Activated T-cell treated with anti-CD3 and anti-CD28 coated beads for 24 hours (primary cell): ENCODE results near the gene NOLC1.

Experiments
- DNase-seq: peaks from one replicate; pipeline ENCODE4 v3.0.0-alpha.2; 2020; ENCODE audit warnings: low read depth

NOLC1 gene

DNA sequence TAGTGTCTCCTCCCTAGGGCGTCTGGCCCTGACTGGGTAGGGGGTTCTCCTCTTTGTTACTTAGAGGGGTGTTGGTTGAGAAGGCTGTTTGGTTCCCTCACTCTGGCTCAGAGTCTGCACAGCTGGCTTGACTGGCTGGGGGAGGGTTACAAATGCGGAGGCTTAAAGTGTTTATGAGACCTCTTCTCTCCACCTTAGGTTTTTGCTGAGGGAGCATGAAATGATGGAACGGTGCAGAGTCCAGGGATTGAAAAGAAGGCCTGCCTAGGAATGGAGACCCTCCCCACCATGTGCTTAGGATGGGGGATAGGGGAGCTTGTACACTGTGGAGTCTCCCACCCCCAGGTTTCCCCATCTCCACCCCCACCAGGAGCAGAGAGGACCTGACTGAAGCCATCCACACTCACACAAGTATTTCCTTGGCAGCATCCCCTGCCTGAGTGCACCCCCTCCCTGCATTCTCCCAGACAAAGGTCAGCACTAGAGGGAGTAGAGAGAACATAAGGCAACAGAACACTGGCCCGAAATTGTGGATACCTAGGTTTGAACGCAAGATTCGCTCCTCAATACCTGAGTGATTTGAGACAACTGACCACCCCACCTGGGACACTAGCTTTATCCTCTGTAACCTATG, 30.3 kb upstream of the NOLC1 start:
- DNase-seq: no peak

DNA sequence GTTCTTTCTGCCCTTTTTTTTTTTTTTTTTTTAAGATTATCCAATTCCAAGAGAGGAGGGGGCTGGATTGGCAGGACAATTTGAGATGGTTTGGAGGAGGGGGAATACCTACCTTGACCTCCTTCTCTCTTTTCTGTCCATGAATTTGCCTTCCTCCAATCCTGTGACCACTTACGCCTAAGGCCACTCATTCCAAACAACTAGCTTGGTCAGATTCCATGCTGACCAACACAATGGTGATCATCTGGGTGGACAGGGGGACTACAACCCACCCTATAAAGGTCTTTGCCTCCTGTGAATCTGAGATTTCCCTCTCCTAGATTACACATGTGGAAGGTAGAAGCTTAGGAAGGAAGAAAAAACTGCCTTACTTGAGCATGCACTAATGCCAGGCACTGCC, 29.7 kb upstream of the NOLC1 start:
- no peak for DNase-seq

DNA sequence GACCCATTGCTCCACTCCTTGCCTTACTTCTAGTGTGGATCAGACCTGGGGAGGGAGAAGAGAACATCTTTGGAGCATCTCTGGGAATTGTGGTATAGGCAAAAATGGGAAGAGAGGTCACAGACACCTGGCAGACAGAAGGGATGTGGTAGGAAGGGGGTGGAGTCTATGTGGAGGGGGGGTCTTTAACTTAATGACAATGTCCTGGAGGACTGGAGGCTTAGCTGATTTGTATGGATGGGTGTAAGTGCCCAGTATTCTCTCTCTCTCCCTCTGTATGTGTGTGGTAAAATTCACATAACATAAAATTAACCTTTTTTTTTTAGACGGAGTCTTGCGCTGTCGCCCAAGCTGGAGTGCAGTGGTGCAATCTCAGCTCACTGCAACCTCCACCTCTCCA, 29.0 kb upstream of the NOLC1 start:
- no peak for DNase-seq

DNA sequence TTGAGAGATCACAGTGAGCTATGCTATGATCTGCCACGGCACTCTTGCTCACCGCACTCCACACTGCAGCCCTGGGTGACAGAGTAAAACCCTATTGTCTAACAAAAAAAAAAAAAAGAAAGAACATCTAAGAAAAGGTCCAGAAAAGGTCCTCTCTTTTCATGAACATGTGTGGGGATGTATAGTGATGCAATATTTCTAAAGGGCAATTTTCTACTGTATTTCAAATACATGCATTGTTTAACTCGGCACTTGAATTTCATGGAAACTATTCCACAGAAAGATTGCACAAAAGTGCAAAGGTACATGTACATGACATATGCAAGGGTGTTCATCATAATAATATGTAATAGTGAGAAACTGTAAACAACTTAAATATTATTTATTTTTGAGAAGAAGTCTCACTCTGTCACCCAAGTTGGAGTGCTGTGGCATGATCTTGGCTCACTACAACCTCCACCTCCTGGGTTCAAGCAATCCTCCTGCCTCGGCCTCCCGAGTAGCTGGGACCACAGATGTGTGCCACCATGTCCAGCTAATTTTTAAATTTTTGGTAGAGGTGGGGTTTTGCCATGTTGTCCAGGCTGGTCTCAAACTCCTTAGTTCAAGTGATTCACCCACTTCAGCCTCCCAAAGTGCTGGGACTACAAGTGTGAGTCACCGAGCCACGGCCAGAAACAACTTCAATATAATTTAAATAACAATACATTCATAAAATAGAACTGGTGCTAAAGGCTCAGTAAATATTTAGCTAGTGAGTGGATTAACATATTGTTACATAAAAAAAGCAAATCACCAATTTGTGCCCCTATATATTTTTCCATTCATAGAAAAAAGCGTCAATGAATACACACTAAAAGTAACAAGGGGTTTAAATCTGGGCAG, 20.7 kb upstream of the NOLC1 start:
- no peak for DNase-seq

DNA sequence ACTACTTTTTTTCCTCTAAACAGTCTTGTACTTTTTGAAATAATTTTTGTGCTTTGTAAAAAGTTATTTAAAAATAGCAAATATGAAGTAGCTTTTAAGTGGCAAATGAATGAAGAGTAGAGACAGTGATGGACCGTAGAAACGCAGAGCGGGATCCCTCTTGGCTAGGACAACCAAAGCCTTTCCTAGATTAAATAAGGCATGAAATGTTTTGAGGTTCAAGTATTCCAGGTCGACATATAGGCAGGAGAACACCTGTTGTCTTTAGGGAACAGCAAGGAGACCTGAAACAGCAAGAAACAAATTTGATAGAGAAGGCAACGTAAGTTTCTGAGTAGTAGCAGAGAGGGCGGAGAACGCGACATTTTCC, 20.0 kb upstream of the NOLC1 start:
- no peak for DNase-seq

DNA sequence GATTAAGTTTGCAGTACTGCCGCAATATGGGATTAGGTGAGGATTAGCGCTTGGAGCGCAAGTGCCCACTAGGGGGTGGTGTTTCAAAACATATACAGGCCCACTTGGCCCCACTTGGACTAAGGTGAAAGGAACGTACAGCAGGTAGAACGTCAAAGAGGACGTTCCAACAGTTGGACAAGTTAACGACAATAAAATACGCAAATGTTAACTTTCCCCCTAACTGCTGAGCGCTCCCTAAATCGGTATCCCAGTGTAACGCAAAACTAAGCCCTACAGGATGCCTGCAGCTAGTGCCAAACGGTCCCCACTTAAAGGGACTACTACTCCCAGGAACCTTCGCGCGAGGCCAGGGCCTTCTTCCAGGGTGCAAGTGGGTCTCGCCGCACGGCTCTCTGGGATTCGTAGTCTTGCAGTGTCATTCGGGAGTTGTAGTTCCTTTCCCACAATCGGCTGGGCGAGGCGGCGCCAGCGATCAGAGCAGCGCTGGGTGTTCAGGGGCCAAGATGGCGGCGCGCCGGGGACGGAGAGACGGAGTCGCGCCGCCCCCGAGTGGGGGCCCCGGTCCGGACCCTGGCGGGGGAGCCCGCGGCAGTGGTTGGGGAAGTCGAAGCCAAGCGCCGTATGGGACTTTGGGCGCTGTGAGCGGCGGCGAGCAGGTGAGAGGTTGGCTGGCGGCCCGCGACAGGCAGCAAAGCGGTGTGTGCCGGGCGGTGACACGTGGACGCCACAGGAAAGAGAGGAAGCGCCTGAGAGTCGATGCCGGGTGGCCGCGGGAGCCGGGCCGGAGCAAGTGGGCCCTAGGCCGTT, 19.4 kb upstream of the NOLC1 start, which contains the start of gene PPRC1:
PPRC1 (plus strand) TSS at position 478 of the 810 bp plus-strand sequence; CDS start at position 507, 29 bp downstream.
- DNase-seq: peak; percentile 95

DNA sequence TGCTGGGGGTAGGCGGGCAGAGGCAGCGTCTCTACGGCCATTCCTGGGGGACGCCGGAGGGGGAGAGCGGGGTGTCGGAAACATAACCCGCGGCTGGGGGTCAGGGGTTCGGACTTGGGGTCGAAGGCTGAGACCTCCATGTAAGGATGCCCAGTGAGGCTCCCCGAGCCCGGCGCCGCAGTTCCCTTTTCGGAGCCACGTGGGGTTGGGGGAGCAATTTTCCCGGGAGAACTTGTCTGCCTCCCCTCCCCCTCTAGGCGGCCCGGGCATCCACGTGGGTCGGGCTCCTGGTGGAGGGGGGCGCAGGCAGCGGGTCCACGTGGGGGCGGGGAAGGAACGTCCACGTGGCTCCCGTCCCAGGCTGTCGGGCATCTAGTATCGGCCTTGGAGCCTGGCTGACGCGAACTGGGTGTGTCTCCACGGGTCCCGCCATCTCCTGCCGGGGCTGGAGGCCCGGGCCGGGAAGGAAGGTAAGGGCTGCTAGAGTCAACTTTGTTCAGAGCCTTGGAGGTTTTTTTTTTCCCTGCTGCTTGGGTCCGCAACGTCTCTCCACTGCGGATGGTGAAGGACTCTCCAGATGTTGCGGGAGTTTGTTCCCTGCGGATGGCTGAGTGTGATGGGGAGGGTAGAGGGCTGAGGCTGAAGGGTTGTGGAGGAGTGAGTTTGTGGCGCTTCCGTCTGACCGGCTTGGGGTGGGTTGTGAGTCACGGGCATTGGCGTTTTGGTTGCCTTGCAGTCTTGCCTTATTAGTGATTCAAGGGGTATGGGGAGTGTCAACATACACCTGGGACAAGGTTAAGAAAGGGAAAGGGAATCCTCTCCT, 18.6 kb upstream of the NOLC1 start:
- DNase-seq: peak; percentile 66

DNA sequence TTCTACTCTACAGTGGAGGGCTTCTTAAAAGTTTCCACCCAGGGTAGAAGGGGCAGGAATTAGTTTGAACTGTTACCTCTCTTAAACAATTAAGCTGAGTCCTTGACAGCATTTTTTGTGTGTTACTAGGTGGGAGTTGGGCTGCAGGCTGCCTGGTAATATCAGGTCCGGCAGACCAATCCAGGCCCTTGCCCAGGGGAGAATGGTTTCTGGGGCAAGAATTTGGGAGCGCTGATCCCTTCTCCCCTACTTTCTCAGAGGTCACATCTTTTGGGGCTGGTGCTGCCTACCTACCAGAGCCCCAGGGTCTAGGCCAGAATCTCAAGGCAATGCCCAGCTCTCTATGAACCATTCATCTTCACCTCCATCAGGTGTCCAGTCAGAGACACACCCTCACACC, 17.8 kb upstream of the NOLC1 start:
- DNase-seq: no peak

DNA sequence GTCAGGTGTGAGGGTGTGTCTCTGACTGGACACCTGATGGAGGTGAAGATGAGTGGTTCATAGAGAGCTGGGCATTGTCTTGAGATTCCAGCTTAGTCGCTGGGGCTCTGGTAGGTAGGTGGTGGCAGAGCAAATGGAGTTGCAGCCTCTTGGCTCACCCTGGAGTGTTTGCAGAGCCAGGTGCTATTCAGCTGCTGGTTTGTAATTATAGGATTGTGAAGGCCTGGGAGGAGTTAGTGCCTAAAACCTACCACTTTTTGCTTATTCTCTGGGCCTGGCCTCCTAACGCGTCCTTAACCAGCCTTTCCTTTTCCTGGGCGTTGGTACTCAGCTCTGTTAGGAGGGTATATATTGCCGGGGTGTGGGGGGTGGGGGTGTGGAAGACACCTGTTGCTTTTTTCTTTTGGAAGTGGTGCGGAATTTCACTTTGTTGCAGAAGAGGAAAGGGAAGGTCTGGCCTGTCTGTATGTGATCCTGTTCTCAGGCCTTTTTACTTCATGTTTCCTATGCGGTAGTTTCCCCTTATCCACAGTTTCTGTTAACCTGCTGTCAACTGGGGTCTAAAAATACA, 16.1 kb upstream of the NOLC1 start:
- no peak for DNase-seq

DNA sequence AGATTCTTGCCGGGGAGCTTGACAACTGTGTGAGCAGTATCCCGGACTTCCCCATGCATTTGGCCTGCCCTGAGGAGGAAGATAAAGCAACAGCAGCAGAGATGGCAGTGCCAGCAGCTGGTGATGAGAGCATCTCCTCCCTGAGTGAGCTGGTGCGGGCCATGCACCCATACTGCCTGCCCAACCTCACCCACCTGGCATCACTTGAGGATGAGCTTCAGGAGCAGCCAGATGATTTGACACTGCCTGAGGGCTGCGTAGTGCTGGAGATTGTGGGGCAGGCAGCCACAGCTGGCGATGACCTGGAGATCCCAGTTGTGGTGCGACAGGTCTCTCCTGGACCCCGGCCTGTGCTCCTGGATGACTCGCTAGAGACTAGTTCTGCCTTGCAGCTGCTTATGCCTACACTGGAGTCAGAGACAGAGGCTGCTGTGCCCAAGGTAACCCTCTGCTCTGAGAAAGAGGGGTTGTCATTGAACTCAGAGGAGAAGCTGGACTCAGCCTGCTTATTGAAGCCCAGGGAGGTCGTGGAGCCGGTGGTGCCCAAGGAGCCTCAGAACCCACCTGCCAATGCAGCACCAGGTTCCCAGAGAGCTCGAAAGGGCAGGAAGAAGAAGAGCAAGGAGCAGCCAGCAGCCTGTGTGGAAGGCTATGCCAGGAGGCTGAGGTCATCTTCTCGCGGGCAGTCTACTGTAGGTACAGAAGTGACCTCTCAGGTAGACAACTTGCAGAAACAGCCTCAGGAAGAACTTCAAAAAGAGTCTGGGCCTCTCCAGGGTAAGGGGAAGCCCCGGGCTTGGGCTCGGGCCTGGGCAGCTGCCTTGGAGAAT, 12.7 kb upstream of the NOLC1 start:
- DNase-seq: no peak

DNA sequence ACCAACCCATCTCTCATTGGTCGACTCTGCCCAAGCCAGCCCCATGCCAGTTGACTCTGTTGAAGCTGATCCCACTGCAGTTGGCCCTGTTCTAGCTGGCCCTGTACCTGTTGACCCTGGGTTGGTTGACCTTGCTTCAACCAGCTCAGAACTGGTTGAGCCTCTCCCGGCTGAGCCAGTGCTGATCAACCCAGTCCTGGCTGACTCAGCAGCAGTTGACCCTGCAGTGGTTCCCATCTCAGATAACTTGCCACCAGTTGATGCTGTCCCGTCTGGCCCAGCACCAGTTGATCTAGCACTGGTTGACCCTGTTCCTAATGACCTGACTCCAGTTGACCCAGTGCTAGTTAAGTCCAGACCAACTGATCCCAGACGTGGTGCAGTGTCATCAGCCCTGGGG, 12.0 kb upstream of the NOLC1 start:
- DNase-seq: no peak

DNA sequence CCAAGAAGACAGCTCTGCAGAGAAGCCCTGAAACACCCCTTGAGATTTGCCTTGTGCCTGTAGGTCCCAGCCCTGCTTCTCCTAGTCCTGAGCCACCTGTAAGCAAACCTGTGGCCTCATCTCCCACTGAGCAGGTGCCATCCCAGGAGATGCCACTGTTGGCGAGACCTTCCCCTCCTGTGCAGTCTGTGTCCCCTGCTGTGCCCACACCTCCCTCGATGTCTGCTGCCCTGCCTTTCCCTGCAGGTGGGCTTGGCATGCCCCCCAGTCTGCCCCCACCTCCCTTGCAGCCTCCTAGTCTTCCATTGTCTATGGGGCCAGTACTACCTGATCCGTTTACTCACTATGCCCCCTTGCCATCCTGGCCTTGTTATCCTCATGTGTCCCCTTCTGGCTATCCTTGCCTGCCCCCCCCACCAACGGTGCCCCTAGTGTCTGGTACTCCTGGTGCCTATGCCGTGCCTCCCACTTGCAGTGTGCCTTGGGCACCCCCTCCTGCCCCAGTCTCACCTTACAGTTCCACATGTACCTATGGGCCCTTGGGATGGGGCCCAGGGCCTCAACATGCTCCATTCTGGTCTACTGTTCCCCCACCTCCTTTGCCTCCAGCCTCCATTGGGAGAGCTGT, 11.2 kb upstream of the NOLC1 start:
- no peak for DNase-seq

DNA sequence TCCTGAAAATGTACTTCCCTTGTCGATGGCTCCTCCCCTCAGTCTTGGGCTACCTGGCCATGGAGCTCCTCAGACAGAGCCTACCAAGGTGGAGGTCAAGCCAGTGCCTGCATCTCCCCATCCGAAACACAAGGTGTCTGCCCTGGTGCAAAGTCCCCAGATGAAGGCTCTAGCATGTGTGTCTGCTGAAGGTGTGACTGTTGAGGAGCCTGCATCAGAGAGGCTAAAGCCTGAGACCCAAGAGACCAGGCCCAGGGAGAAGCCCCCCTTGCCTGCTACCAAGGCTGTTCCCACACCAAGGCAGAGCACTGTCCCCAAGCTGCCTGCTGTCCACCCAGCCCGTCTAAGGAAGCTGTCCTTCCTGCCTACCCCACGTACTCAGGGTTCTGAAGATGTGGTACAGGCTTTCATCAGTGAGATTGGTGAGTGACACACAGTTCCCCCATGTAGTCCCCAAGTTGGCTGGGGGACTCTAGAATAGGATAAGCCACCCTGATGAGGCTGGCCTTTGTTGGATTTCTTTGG, 10.5 kb upstream of the NOLC1 start:
- DNase-seq: no peak

DNA sequence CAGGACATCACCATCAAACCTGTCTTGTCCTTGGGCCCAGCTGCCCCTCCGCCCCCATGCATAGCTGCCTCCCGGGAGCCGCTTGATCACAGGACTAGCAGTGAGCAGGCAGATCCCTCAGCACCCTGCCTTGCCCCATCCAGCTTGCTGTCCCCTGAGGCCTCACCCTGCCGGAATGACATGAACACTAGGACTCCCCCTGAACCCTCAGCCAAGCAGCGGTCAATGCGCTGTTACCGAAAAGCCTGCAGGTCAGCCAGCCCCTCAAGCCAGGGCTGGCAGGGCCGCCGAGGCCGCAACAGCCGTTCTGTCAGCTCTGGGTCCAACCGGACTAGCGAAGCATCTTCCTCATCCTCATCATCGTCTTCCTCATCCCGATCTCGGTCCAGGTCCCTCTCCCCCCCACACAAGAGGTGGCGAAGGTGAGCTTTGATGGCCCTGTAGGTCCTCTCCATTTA, 5.2 kb upstream of the NOLC1 start:
- no peak for DNase-seq

DNA sequence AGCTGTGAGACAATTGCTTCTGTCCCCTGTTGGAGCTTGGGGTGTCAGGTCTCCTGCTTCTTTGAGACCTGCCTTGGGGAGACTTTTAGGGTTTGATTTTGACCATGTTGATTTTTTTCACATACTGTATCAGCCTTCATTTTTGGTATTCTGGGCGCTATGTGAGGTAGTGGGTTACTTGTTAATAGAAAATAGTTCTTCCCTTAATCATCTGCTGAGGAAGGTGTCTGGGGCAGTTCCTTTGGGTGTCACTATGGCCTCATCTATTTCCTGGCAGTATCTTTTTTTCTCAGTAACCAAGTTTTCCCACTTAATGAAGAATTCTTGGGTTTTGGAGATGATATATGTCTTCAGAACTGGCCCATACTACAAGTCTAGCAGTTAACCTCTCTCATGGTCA, 4.6 kb upstream of the NOLC1 start:
- DNase-seq: no peak

DNA sequence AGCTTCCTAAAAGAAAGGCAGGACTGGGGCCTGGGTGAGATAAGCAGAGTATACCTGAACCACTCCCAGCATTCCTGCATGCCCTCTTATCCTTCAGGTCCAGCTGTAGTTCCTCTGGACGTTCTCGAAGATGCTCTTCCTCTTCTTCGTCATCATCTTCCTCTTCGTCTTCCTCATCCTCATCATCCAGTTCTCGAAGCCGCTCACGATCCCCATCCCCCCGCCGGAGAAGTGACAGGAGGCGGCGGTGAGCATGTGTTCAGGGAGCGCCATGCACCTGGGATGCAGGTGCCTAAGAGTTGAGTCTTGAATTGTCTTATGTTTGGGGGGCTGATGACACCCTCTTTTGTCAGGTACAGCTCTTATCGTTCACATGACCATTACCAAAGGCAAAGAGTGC, 3.9 kb upstream of the NOLC1 start:
- no peak for DNase-seq

DNA sequence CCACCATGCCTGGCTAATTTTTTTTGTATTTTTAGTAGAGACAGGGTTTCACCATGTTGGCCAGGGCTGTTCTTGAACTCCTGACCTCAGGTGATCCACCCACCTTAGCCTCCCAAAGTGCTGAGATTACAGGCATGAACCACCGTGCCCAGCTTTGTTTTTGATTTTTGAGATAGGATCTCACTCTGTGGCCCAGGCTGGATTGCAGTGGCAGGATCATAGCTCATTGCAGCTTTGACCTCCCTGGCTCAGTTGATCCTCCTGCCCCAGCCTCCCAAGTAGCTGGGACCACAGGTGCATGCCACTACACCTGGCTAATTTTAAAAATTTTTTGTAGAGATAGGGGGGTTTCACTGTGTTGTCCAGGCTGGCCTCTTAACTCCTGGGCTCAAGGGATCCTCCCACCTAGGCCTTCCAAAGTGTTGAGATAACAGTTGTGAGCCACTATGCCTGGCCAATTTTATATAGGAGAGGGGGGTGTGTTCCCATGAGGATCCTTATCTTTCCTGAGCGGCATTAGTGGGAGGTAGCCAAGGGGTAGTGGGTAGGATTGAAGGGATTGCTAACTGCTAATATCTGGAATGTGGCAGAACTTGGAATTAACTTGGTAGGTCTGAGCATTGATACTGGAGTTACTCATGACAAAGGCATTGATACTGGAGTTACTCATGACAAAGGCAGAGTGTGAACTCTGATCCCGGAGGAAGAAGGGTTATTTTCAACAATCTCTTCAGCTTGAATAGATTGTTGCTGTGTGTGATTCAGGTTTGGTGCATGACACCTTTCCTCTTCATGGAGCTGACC, 1.0 kb upstream of the NOLC1 start:
- DNase-seq: no peak

DNA sequence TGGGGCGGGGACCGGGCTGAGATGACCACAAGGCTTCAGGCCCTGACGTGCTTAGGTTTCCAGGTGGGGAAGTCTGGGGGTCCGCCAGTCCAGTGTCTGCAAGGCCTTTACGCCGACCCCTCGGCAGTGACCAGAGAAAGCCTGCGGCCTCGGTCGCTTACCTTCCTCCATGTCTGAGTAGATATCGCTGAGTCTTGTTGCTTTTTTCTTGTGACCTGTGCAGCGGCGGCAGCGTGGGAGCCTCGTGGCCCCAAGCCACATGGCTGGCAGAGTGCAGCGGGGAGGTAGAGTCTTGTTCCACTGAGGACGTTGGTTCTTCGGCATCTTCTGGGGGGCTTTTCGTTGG, 329 bp downstream of the NOLC1 start:
- peak; percentile 41 for DNase-seq

DNA sequence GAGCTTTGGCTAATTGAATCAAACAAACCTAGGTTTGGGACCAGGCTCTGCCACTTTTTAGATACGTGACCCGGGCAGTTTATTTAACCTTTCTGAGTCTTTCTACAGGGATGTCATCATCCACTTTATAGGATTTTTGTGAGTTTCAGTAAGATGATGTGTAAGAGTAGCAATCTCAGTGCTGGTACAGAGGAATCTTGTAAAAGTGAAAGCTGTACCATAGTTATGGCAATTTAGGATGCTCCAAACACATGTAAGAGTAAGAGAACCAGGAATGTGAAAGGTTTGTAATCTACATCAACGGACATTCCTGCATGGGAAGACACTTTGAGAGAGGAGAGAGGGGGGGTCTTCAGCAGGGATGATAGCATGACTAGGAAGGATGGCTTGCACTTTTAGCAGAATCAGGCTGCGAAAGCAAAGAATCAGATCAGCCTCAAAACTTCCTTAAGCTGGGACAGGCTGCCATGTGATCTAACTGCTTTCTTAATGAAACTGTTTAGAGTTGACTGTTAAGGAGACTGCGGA, 968 bp downstream of the NOLC1 start:
- DNase-seq: no peak
